Measurements from ENCODE around the gene PHB1. TPM values are rescaled to one million over a fixed set of nuclear protein-coding genes. Genes with fewer than 3 reads are reported as not detected.

PHB1 gene
- total RNA-seq, 1 donor from 2014 or later, result 256 TPM

DNA sequence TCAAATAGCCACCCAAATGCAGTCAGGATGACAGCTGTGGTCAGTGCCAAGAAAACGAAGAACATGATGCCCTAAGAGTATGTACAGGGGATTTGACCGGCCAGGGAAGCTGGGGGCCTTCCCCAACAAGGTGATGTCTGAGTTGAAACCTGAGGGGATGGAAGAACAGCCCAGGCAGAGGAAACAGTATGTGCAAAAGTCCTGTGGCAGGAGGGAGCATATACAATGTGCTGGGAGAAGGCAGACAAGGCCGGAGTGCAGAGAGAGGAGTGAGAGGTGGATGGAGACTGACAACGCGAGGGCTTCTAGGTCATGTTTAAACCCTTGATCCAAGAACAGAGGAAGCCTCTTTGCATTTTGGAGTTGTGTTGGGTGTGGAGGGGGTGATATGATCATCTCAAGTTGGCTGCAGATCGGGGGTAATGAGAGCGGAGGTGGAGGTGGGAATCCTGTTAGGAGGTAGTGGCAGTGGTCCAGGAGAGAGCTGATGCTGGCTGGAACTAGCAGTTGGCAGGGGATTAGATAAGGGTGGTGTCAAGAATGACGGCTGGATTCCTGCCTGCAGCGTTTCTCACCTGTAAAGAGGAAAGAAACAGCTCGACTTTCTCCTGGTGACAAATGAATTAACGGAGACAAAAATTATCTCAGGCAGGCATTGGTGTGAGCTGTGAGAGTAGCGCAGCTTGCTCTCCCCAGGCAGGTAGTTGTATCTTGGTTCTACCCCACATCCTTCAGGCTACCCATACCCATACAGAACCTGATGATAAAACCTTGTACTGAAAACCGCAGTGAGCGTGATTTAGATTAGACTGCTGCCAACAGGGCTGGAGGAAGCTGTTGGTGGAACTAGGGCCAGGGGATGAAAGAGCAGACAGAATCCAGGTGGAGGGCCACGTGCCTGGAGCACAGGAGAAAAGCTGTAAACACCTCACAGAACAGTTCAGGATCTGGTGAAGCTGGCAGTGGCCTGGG lies 43.2 kb upstream of the PHB1 start:
- Mint-ChIP-seq H3K4me1 (peaks cover 63% of the 10 kb centered on the region), H3K27me3 (ENCODE audit: low read depth) (peaks cover 3% of the 10 kb centered on the region), H3K4me3 (no peak overlapping the region), H3K27ac (ENCODE audit: unreplicated experiment) (peak overlapping the region; percentile 22), H3K9me3 (no peaks in the 10 kb centered on the region), H3K36me3 (ENCODE audit: low read depth) (no peaks in the 10 kb centered on the region)
- TF ChIP-seq, protein P1, sequence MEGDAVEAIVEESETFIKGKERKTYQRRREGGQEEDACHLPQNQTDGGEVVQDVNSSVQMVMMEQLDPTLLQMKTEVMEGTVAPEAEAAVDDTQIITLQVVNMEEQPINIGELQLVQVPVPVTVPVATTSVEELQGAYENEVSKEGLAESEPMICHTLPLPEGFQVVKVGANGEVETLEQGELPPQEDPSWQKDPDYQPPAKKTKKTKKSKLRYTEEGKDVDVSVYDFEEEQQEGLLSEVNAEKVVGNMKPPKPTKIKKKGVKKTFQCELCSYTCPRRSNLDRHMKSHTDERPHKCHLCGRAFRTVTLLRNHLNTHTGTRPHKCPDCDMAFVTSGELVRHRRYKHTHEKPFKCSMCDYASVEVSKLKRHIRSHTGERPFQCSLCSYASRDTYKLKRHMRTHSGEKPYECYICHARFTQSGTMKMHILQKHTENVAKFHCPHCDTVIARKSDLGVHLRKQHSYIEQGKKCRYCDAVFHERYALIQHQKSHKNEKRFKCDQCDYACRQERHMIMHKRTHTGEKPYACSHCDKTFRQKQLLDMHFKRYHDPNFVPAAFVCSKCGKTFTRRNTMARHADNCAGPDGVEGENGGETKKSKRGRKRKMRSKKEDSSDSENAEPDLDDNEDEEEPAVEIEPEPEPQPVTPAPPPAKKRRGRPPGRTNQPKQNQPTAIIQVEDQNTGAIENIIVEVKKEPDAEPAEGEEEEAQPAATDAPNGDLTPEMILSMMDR (conservative IDR thresholded peaks at IDR 0.05), result no peak
- DNase-seq (ENCODE audit: low read depth, low spot score), result no peak

- no peaks in the 10 kb centered on the region for H3K36me3 Mint-ChIP-seq (ENCODE audit: low read depth)
- H3K27ac Mint-ChIP-seq (ENCODE audit: unreplicated experiment), result no peak overlapping the region
- no peak for DNase-seq (ENCODE audit: low read depth, low spot score)
- peaks cover 77% of the 10 kb centered on the region for H3K4me1 Mint-ChIP-seq
- TF ChIP-seq, protein P1 (conservative IDR thresholded peaks at IDR 0.05), result no peak
- H3K27me3 Mint-ChIP-seq (ENCODE audit: low read depth), result peaks cover 3% of the 10 kb centered on the region
- no peaks in the 10 kb centered on the region for H3K9me3 Mint-ChIP-seq
- H3K4me3 Mint-ChIP-seq, result no peak overlapping the region
These were observed 41.7 kb upstream of the PHB1 start for GRCh38 chr17:49456183-49456965.

GRCh38 chr17:49455272-49455861 lies 40.7 kb upstream of the PHB1 start:
- Mint-ChIP-seq H3K4me1 (peaks cover 82% of the 10 kb centered on the region), H3K9me3 (no peaks in the 10 kb centered on the region), H3K27me3 (ENCODE audit: low read depth) (peaks cover 3% of the 10 kb centered on the region), H3K4me3 (no peak overlapping the region), H3K27ac (ENCODE audit: unreplicated experiment) (no peak overlapping the region), H3K36me3 (ENCODE audit: low read depth) (no peaks in the 10 kb centered on the region)
- DNase-seq (ENCODE audit: low read depth, low spot score), result no peak
- TF ChIP-seq, protein P1 (conservative IDR thresholded peaks at IDR 0.05), result no peak

DNA sequence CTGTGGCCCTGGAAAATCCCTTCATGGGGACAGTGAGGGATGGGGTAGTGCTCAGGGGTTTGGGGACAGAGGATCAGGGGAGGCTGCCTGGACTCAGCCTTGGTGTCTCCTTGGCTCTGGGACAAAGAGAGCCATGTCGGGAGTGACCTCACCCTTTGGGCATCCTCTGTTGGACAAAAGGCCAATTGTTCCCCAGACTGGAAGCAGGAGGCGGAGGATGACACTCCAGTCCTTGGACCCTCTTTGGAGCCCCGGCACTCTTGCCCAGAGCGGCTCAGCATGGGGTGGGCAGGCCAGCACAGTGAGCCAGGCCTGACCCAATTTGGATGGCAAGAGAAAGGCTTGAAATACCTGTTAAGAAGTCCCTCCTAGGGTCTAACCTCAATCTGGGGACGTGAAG lies 39.4 kb upstream of the PHB1 start:
- no peaks in the 10 kb centered on the region for H3K36me3 Mint-ChIP-seq (ENCODE audit: low read depth)
- H3K27me3 Mint-ChIP-seq (ENCODE audit: low read depth), result peaks cover 3% of the 10 kb centered on the region
- TF ChIP-seq, protein P1 (conservative IDR thresholded peaks at IDR 0.05), result no peak
- no peaks in the 10 kb centered on the region for H3K9me3 Mint-ChIP-seq
- DNase-seq (ENCODE audit: low read depth, low spot score), result peak; percentile 41
- H3K27ac Mint-ChIP-seq (ENCODE audit: unreplicated experiment), result peak overlapping the region; percentile 100
- peaks cover 79% of the 10 kb centered on the region for H3K4me1 Mint-ChIP-seq
- H3K4me3 Mint-ChIP-seq, result peak overlapping the region; percentile 82

DNA sequence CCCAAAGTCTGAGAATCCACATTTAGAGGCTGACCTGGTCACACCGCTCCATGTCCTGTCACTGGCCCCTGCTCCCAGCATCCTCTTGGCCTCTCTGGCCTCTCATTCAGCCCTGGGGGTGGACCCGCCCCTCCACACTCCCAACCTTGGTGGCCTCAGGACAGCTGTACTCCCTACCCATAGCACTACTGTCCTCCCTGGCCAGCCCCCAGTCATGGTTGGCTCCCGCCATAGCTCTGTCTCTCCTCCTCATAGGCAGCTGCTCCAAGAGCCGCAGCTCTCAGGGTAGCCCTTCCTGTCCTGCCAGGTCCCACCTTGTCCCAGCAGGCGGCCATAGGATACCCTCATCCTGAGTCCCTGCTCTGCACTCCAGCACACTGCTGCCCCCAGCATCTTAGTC lies 38.0 kb upstream of the PHB1 start:
- Mint-ChIP-seq H3K27me3 (ENCODE audit: low read depth) (peaks cover under 1% of the 10 kb centered on the region), H3K4me1 (peaks cover 82% of the 10 kb centered on the region), H3K27ac (ENCODE audit: unreplicated experiment) (peak overlapping the region; percentile 100), H3K4me3 (peak overlapping the region; percentile 58), H3K9me3 (no peaks in the 10 kb centered on the region), H3K36me3 (ENCODE audit: low read depth) (no peaks in the 10 kb centered on the region)
- TF ChIP-seq, protein P1 (conservative IDR thresholded peaks at IDR 0.05), result no peak
- no peak for DNase-seq (ENCODE audit: low read depth, low spot score)

All from neural crest cell (in vitro differentiated cells).